HepG2 (cell line): ENCODE measurements around the gene CCL18. TPM values are rescaled to one million over a fixed set of nuclear protein-coding genes. Genes with fewer than 3 reads are reported as not detected.

Experiments
- ATAC-seq: fragments of 200-7000 bp; cut with Tn5 transposase; 3 replicates; pipeline ENCODE4 v1.9.1; 2020; ENCODE audit warnings: mild to moderate bottlenecking, moderate library complexity
- BruUV-seq: library from RNA; stranded (reverse); fragments of 400-500 nt; replicated peaks from 2 replicates; lab custom pipeline; 2021; lab: Mats Ljungman, UMichigan
- CTCF ChIA-PET: fragments of 300-600 bp; formaldehyde crosslinking; extraction: SDS; loops from one replicate; lab custom pipeline; 2021; ENCODE audit warnings: low total read pairs, inconsistent platforms, low intra/inter-chr PET ratio; lab: Yijun Ruan, JAX
- POLR2A ChIA-PET: fragments of 350-600 bp; sonication (Branson Sonifier 250); formaldehyde crosslinking; loops from one replicate; lab custom pipeline; 2020; ENCODE audit warnings: antibody characterized with exemption, inconsistent platforms; lab: Yijun Ruan, JAX
- DNase-seq: peaks from one replicate; pipeline ENCODE4 v3.0.0-alpha.2; 2015; ENCODE audit warnings: low spot score
- FAIRE-seq: peaks from 3 replicates; lab custom pipeline; 2011; peaks lifted over from hg19 to GRCh38; lab: Jason Lieb, UNC
- H2AFZ ChIP-seq: one replicate; pipeline ENCODE4 v1.6.1; 2011; ENCODE audit warnings: low read length, inconsistent platforms
- H3K27ac ChIP-seq: fragments of 300-600 bp; 3 replicates; pipeline ENCODE4 v1.8.0; 2011; ENCODE audit warnings: mixed run types, mild to moderate bottlenecking, mixed read lengths, low read length, inconsistent platforms; ENCODE audit not compliant: insufficient read depth; ENCODE audit errors: extremely low read length
- H3K27me3 ChIP-seq, 2 experiments: fragments of 200-600 bp in 1 of 2; 2 replicates in 1 of 2; 3 replicates in 1 of 2; pipeline versions ENCODE4 v1.6.0 to v1.8.0; 2011; ENCODE audit warnings: low read length in 2 of 2, mild to moderate bottlenecking in 2 of 2, moderate library complexity in 2 of 2, inconsistent platforms in 1 of 2; ENCODE audit not compliant: insufficient read depth in 2 of 2, control insufficient read depth in 1 of 2
- H3K36me3 ChIP-seq, 2 experiments: fragments of 200-600 bp in 1 of 2; replicated peaks in 1 of 2; 2 replicates in 1 of 2; 3 replicates in 1 of 2; pipeline versions ENCODE4 v1.5.1 to v1.8.0; 2011; ENCODE audit warnings: low read length in 2 of 2, inconsistent platforms in 1 of 2; ENCODE audit not compliant: insufficient read depth in 2 of 2, control insufficient read depth in 1 of 2
- H3K4me1 ChIP-seq: 2 replicates; pipeline ENCODE4 v1.5.1; 2012; ENCODE audit warnings: low read length, inconsistent platforms; ENCODE audit not compliant: insufficient read depth
- H3K4me2 ChIP-seq: 2 replicates; pipeline ENCODE4 v1.6.0; 2011; ENCODE audit warnings: low read depth, low read length, inconsistent platforms
- H3K4me3 ChIP-seq, 3 experiments: fragments of 200-600 bp in 1 of 3; sonication (generic), shearing (Covaris generic) in 1 of 3; replicated peaks in 1 of 3; 2 replicates each; pipeline ENCODE4 v1.5.1; 2011 to 2016; ENCODE audit warnings: low read length in 3 of 3, inconsistent platforms in 2 of 3, low read depth in 2 of 3, mild to moderate bottlenecking in 2 of 3, control low read depth in 1 of 3, mixed read lengths in 1 of 3; ENCODE audit not compliant: insufficient read depth in 1 of 3
- H3K79me2 ChIP-seq: one replicate; pipeline ENCODE4 v1.6.1; 2011; ENCODE audit warnings: low read length, inconsistent platforms; ENCODE audit not compliant: insufficient read depth
- H3K9ac ChIP-seq: 2 replicates; pipeline ENCODE4 v1.6.0; 2011; ENCODE audit warnings: mild to moderate bottlenecking, low read depth, low read length, inconsistent platforms; ENCODE audit not compliant: insufficient read depth
- H3K9me3 ChIP-seq: 2 replicates; pipeline ENCODE4 v1.5.1; 2012; ENCODE audit warnings: mild to moderate bottlenecking, low read length
- H4K20me1 ChIP-seq: 2 replicates; pipeline ENCODE4 v1.6.0; 2011; ENCODE audit warnings: inconsistent platforms, mild to moderate bottlenecking, low read length, moderate library complexity; ENCODE audit not compliant: insufficient read depth
- CBX1 ChIP-seq: IDR thresholded peaks from one replicate; pipeline ENCODE4 v1.6.1; 2016; ENCODE audit warnings: antibody characterized with exemption, low read depth
- CENPBD1 ChIP-seq: sonication (generic); formaldehyde crosslinking; IDR thresholded peaks from 2 replicates; pipeline ENCODE4 v1.8.0; 2022; ENCODE audit warnings: missing genetic modification reagents, low read depth, mild to moderate bottlenecking, borderline replicate concordance
- CHCHD3 ChIP-seq: sonication (generic); formaldehyde crosslinking; IDR thresholded peaks from 2 replicates; pipeline ENCODE4 v1.8.0; 2022; ENCODE audit warnings: mild to moderate bottlenecking, missing genetic modification reagents, moderate library complexity
- HDAC2 ChIP-seq: sonication (generic); formaldehyde crosslinking; IDR thresholded peaks from 2 replicates; pipeline ENCODE4 v1.4.0; 2020; ENCODE audit warnings: missing genetic modification reagents
- HIC2 ChIP-seq: sonication (generic); formaldehyde crosslinking; IDR thresholded peaks from 2 replicates; pipeline ENCODE4 v1.9.0; 2022; ENCODE audit warnings: low read depth, missing genetic modification reagents
- HOXA7 ChIP-seq: sonication (generic); formaldehyde crosslinking; IDR thresholded peaks from 2 replicates; pipeline ENCODE4 v1.8.1; 2022; ENCODE audit warnings: mild to moderate bottlenecking, missing genetic modification reagents, moderate library complexity
- KAT7 ChIP-seq: IDR thresholded peaks from 2 replicates; pipeline ENCODE4 v1.6.1; 2018; ENCODE audit warnings: borderline replicate concordance, missing compliant biosample characterization
- KLF11 ChIP-seq: IDR thresholded peaks from 2 replicates; pipeline ENCODE4 v1.6.1; 2016; ENCODE audit warnings: missing compliant biosample characterization
- PHF21A ChIP-seq: sonication (generic); formaldehyde crosslinking; IDR thresholded peaks from 2 replicates; pipeline ENCODE4 v1.5.0; 2020; ENCODE audit warnings: mild to moderate bottlenecking, missing genetic modification reagents
- RNF219 ChIP-seq: sonication (generic); formaldehyde crosslinking; IDR thresholded peaks from 2 replicates; pipeline ENCODE4 v1.5.0; 2020; ENCODE audit warnings: mild to moderate bottlenecking, missing genetic modification reagents
- SMC3 ChIP-seq: IDR thresholded peaks from 2 replicates; pipeline ENCODE4 v1.6.1; 2011; ENCODE audit warnings: low read length, improper control_type of control experiment
- ZNF230 ChIP-seq: sonication (generic); formaldehyde crosslinking; IDR thresholded peaks from 2 replicates; pipeline ENCODE4 v1.4.0; 2020; ENCODE audit warnings: mild to moderate bottlenecking, missing genetic modification reagents
- ZNF260 ChIP-seq: sonication (generic); formaldehyde crosslinking; IDR thresholded peaks from 2 replicates; pipeline ENCODE4 v1.4.0; 2020; ENCODE audit warnings: missing genetic modification reagents, low read depth, mild to moderate bottlenecking, borderline replicate concordance
- ZNF33B ChIP-seq: sonication (generic); formaldehyde crosslinking; IDR thresholded peaks from 2 replicates; pipeline ENCODE4 v1.5.1; 2020; ENCODE audit warnings: mild to moderate bottlenecking, missing genetic modification reagents
- ZNF563 ChIP-seq: sonication (generic); formaldehyde crosslinking; IDR thresholded peaks from 2 replicates; pipeline ENCODE4 v1.8.0; 2022; ENCODE audit warnings: mild to moderate bottlenecking, moderate library complexity, missing genetic modification reagents
- ZNF644 ChIP-seq: IDR thresholded peaks from 2 replicates; pipeline ENCODE4 v1.6.1; 2016; ENCODE audit warnings: low read depth
- ZNF850 ChIP-seq: sonication (generic); formaldehyde crosslinking; conservative IDR thresholded peaks from 2 replicates; pipeline ENCODE4 v1.9.0; 2021; ENCODE audit warnings: mild to moderate bottlenecking, missing genetic modification reagents
- WGBS: methylation state at CpG from one replicate; pipeline ENCODE4 v1.1.6; 2017; ENCODE audit warnings: low lambda C conversion rate; 5-methylcytosine and 5-hydroxymethylcytosine counted together
- in situ Hi-C: cut with HindIII; loops from 2 replicates; pipeline ENCODE4 v1.10.0; 2017; ENCODE audit warnings: low pct_unique_long_range_greater_than_20kb; ENCODE audit not compliant: extremely low pct_ligation_motif_present
- intact Hi-C: fragments of 100-400 bp; cut with micrococcal nuclease; formaldehyde crosslinking; loops from one replicate; pipeline ENCODE4 v1.10.0; 2022; ENCODE audit not compliant: unreplicated experiment
- polyA plus RNA-seq, 8 experiments: library from polyadenylated mRNA; depleted of rRNA in 3 of 8; stranded (reverse) in 7 of 8; unstranded in 1 of 8; fragments of >200 nt; fragmentation: Illumina TruSeq in 4 of 8; extraction: Trizol in 4 of 8; gene quantifications; 2 replicates each; pipeline versions ENCODE4 v1.2.1 to v1.2.3, GENCODE V29; 2011 to 2016; ENCODE audit warnings: low read depth in 4 of 8, missing spikeins in 1 of 8, mixed read lengths in 1 of 8; ENCODE audit not compliant: insufficient read depth in 1 of 8
- total RNA-seq, 5 experiments: library from RNA; depleted of rRNA; stranded (reverse); fragments of >200 nt; fragmentation: Illumina TruSeq; extraction: Trizol; gene quantifications; 2 replicates each; pipeline ENCODE4 v1.2.3, GENCODE V29; 2016; ENCODE audit warnings: low read depth in 1 of 5

CCL18 gene
- total and polyA plus RNA-seq, 2 of the 13 experiments (the other 11 are each of a cell fraction or from before 2014, with no cell fraction given): not detected

- H2AFZ ChIP-seq: no peak overlapping the region
- 15% methylated on average over 2 of the region's 2 CpGs for WGBS
- H3K27ac ChIP-seq: no peak overlapping the region
- ChIA-PET POLR2A (no interaction called here), CTCF (no interaction called here)
- no peak for FAIRE-seq
- TF ChIP-seq HOXA7: no peak
- TF ChIP-seq CBX1: no peak
- TF ChIP-seq RNF219 (CRISPR knock-in tag): no peak
- no peak for TF ChIP-seq CENPBD1 (CRISPR knock-in tag)
- TF ChIP-seq HDAC2 (CRISPR knock-in tag): no peak
- TF ChIP-seq HIC2 (CRISPR knock-in tag): no peak
- no peak for TF ChIP-seq PHF21A
- TF ChIP-seq ZNF33B (CRISPR knock-in tag): no peak
- TF ChIP-seq ZNF563 (CRISPR knock-in tag): no peak
- TF ChIP-seq ZNF260 (CRISPR knock-in tag): no peak
- no peak for TF ChIP-seq SMC3
- no peak for TF ChIP-seq ZNF230 (CRISPR knock-in tag)
- no peak for TF ChIP-seq ZNF644 (CRISPR knock-in tag)
- no peak for TF ChIP-seq CHCHD3 (CRISPR knock-in tag)
- no peak for TF ChIP-seq KLF11 (CRISPR knock-in tag)
- no peak for TF ChIP-seq ZNF850 (CRISPR knock-in tag)
- TF ChIP-seq KAT7 (CRISPR knock-in tag): no peak
- no peaks in the 10 kb centered on the region for H3K9me3 ChIP-seq
- intact Hi-C loops: no loop called here
- no peak overlapping the region for H3K4me3 ChIP-seq
- H3K4me2 ChIP-seq: no peak overlapping the region
- H4K20me1 ChIP-seq: no peaks in the 10 kb centered on the region
- no TSS peak for BruUV-seq
- H3K27me3 ChIP-seq: 0 out of 5 replicates have a peak, but pooled peaks cover 0 to 4% of the 10 kb centered on the region in 2 experiments
- no peak for ATAC-seq
- DNase-seq: no peak
- in situ Hi-C loops: loop anchor here (10.0 kb wide), 1 partner anchor 56 kb away; the partner anchor contains the start of gene CCL15
- H3K9ac ChIP-seq: no peak overlapping the region
- H3K79me2 ChIP-seq: no peaks in the 10 kb centered on the region
- H3K36me3 ChIP-seq: no peaks in the 10 kb centered on the region
- H3K4me1 ChIP-seq: no peaks in the 10 kb centered on the region
Observed at GRCh38 chr17:36060816-36061215, 3.3 kb upstream of the CCL18 start.
